Measurements from ENCODE around the gene DPP10.

- TF ChIP-seq POLR2A (IDR thresholded peaks at IDR 0.05; ENCODE audit: low read depth, low read length) (no peak), POLR2AphosphoS5 (IDR thresholded peaks at IDR 0.05; ENCODE audit: low read depth, low read length) (no peak), TAF1 (IDR thresholded peaks at IDR 0.05; ENCODE audit: borderline replicate concordance, low read depth, low read length) (no peak)
Measured at GRCh38 chr2:114698520-114698919, 256.1 kb downstream of the DPP10 start.
